Omental fat pad (tissue), 4 donors: Measurements from ENCODE around the gene HES2. TPM values are rescaled to one million over a fixed set of nuclear protein-coding genes. Genes with fewer than 3 reads are reported as not detected.
"Not testable (repeated sequence)": the region's sequence is repeated elsewhere in the genome, so short reads cannot be mapped to it uniquely, and the experiment has no call there.

Source experiments
- ATAC-seq: fragments of 150-250 bp; one replicate; pipeline ENCODE4 v1.9.1; 2016; ENCODE audit warnings: mild to moderate bottlenecking, moderate library complexity; ENCODE audit not compliant: low FRiP score
- DNase-seq: peaks from one replicate; pipeline ENCODE4 v3.0.0-alpha.2; 2019; ENCODE audit warnings: low spot score
- CTCF ChIP-seq, 3 donors: fragments of 450-650 bp; IDR thresholded peaks; one replicate each; pipeline ENCODE4 v1.5.1; 2016 to 2017; ENCODE audit warnings: antibody characterized with exemption in 3 of 3, mild to moderate bottlenecking in 3 of 3, moderate library complexity in 2 of 3
- total RNA-seq, 4 donors: library from RNA; depleted of rRNA; stranded (reverse); fragments of >200 nt; gene quantifications; one replicate each; pipeline ENCODE4 v1.1.0, GENCODE V29; 2016

HES2 gene
- total RNA-seq, 4 donors from 2014 or later, result 0.12 TPM; not detected in 3

DNA sequence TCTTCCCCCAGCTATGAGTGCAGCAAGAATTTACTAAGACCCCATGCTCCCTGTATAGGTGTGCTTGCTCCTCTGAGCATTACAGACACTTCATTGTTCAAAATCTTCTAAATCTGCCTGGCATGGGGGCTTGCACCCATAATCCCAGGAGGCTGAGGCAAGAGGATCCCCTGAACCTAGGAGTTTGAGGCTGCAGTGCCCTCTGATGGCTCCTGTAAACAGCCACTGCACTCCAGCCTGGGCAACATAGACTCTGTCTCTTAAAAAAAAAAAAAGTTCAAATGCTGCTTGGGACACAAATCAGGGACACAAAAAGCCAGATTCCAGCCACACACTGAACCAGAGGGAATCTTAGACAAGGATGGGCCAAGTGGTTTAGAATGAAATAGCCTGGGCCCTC lies 22.7 kb downstream of the HES2 start:
- TF ChIP-seq CTCF (IDR thresholded peaks at IDR 0.05), result no peak
- ATAC-seq, result no peak
- DNase-seq, result no peak

- not testable (repeated sequence) for DNase-seq, ATAC-seq
These were observed 23.9 kb downstream of the HES2 start for GRCh38 chr1:6395781-6396244.

DNA sequence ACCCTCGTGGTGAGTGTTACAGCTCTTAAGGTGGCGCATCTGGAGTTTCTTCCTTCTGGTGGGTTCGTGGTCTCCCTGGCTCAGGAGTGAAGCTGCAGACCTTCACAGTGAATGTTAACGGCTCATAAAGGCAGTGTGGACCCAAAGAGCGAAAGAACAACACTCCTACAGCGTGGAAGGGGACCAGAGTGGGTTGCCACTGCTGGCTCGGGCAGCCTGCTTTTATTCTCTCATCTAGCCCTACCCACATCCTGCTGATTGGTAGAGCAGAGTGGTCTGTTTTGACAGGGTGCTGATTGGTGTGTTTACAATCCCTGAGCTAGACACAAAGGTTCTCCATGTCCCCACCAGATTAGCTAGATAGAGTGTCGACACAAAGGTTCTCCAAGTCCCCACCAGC lies 24.6 kb downstream of the HES2 start:
- ATAC-seq, DNase-seq: not testable (repeated sequence)

- ATAC-seq (peak; percentile 98), DNase-seq (peak; percentile 48)
- TF ChIP-seq CTCF (IDR thresholded peaks at IDR 0.05), result no peak
These were observed 26.1 kb downstream of the HES2 start, which contains the start of gene ACOT7 for GRCh38 chr1:6393400-6394187. Gene ACOT7 (minus strand): TSS chr1:6393767. CDS start chr1:6393399, 368 bp downstream.

GRCh38 chr1:6392809-6393399 lies 26.8 kb downstream of the HES2 start:
- DNase-seq (no peak), ATAC-seq (peak; percentile 53)
- no peak for TF ChIP-seq CTCF (IDR thresholded peaks at IDR 0.05)

DNA sequence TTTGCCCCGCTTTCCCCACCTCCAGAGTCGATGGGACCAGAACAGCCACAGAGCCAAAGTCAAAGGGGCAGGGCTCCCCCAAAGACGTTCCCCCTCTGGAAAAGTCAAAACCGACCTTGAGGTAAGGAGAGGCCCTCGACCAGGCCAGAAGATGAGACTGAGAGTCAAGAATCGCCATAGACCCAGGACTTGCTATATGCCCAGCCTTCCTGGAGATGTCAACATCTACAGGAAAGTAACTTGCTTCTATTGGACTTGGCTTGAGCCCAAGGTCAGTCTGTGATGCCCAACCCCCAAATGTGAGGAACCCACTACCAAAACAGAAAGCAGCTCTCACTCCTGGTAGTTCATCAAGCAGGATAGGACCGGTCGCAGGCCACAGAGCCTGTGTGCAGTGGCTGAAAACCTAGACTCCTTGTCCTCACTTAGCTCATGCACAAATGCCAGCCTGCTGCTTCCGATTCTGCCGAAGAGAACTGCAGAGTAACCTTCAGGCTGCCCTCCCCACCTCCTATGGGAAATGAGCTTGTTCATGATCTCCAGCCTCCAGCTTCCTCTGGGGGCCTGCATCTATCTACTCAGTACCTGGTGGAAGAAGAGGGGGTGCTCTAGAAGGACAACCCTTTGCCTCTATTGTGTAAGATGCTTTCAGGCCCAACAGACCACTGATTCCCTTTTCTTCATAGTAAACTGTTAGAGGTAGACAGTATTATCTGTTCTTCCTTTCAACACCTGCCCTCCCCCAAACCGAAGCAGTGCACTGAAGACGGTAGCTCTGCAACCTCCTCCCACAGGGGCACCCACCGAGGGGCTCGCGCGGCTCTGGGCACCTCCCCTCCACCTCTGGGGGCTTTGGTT lies 27.5 kb downstream of the HES2 start:
- TF ChIP-seq CTCF (IDR thresholded peaks at IDR 0.05), result no peak
- no peak for DNase-seq
- no peak for ATAC-seq

- ATAC-seq (no peak), DNase-seq (no peak)
- TF ChIP-seq CTCF (IDR thresholded peaks at IDR 0.05), result no peak
These were observed 29.7 kb downstream of the HES2 start for GRCh38 chr1:6389971-6390370.
